H1 (cell line): Measurements from ENCODE around the gene UMPS. TPM values are rescaled to one million over a fixed set of nuclear protein-coding genes. Genes with fewer than 3 reads are reported as not detected.
"Not testable (repeated sequence)": the region's sequence is repeated elsewhere in the genome, so short reads cannot be mapped to it uniquely, and the experiment has no call there.

ENCODE experiments used
- CTCF ChIA-PET: fragments of 300-600 bp; sonication (Branson Sonifier 250); formaldehyde crosslinking; loops from one replicate; lab custom pipeline; 2021; ENCODE audit not compliant: partially characterized antibody; lab: Charles Lee
- POLR2A ChIA-PET: fragments of 300-600 bp; sonication (Branson Sonifier 250); formaldehyde crosslinking; loops from one replicate; lab custom pipeline; 2021; ENCODE audit warnings: inconsistent platforms; ENCODE audit not compliant: partially characterized antibody; lab: Charles Lee
- DNase-seq, 2 experiments: peaks; one replicate each; pipeline versions ENCODE4 v3.0.0 to v3.0.0-alpha.2; 2010 to 2022; ENCODE audit warnings: low spot score in 2 of 2, low read depth in 1 of 2, mixed read lengths in 1 of 2
- FAIRE-seq: peaks from 2 replicates; lab custom pipeline; 2011; peaks lifted over from hg19 to GRCh38; lab: Jason Lieb, UNC
- H2AFZ ChIP-seq: 2 replicates; pipeline ENCODE4 v1.8.1; 2012; ENCODE audit warnings: low read length, inconsistent platforms
- H2AK5ac ChIP-seq: 2 replicates; pipeline ENCODE4 v1.6.1; 2013; ENCODE audit warnings: low read depth, low read length
- H2BK120ac ChIP-seq: replicated peaks from 2 replicates; pipeline ENCODE3; 2013; ENCODE audit warnings: low read depth, low read length, inconsistent platforms
- H2BK12ac ChIP-seq: 2 replicates; pipeline ENCODE4 v1.6.1; 2013; ENCODE audit warnings: low read depth, low read length
- H2BK15ac ChIP-seq: 2 replicates; pipeline ENCODE4 v1.6.1; 2013; ENCODE audit warnings: low read length
- H2BK20ac ChIP-seq: 2 replicates; pipeline ENCODE4 v1.6.1; 2013; ENCODE audit warnings: low read length
- H2BK5ac ChIP-seq: 2 replicates; pipeline ENCODE4 v1.6.1; 2013; ENCODE audit warnings: low read depth, low read length
- H3K14ac ChIP-seq: 2 replicates; pipeline ENCODE4 v1.6.1; 2013; ENCODE audit warnings: inconsistent platforms; ENCODE audit not compliant: insufficient read length
- H3K18ac ChIP-seq: 2 replicates; pipeline ENCODE4 v1.6.1; 2013; ENCODE audit warnings: low read length; ENCODE audit errors: extremely low read depth
- H3K23ac ChIP-seq: 2 replicates; pipeline ENCODE4 v1.6.1; 2013; ENCODE audit warnings: inconsistent platforms; ENCODE audit not compliant: insufficient read length
- H3K23me2 ChIP-seq: 2 replicates; pipeline ENCODE4 v1.6.1; 2013; ENCODE audit warnings: low read depth, low read length
- H3K27ac ChIP-seq: 2 replicates; pipeline ENCODE4 v1.6.1; 2011; ENCODE audit warnings: low read depth, low read length, inconsistent platforms
- H3K27me3 ChIP-seq, 4 experiments: replicated peaks in 1 of 4; 1 replicate in 1 of 4; 2 replicates in 3 of 4; pipeline versions ENCODE4 v1.6.1 to v1.8.1; 2011 to 2013; ENCODE audit warnings: low read length in 3 of 4, mild to moderate bottlenecking in 3 of 4, inconsistent platforms in 2 of 4, mixed read lengths in 2 of 4, moderate library complexity in 1 of 4; ENCODE audit not compliant: control insufficient read depth in 3 of 4, insufficient read depth in 3 of 4; ENCODE audit errors: extremely low read depth in 1 of 4
- H3K36me3 ChIP-seq, 4 experiments: 2 replicates each; pipeline versions ENCODE4 v1.6.1 to v1.8.1; 2011 to 2013; ENCODE audit warnings: mild to moderate bottlenecking in 4 of 4, low read length in 3 of 4, moderate library complexity in 2 of 4, control low read depth in 1 of 4, inconsistent platforms in 1 of 4; ENCODE audit not compliant: insufficient read depth in 4 of 4, control insufficient read depth in 2 of 4
- H3K4ac ChIP-seq: replicated peaks from 2 replicates; pipeline ENCODE3; 2013; ENCODE audit warnings: low read length, low read depth, mixed read lengths, inconsistent platforms; ENCODE audit not compliant: insufficient read length
- H3K4me1 ChIP-seq, 4 experiments: replicated peaks in 1 of 4; 1 replicate in 1 of 4; 2 replicates in 3 of 4; pipeline versions ENCODE4 v1.6.1 to v1.8.1; 2011 to 2013; ENCODE audit warnings: low read length in 3 of 4, inconsistent platforms in 2 of 4, mixed read lengths in 1 of 4; ENCODE audit not compliant: insufficient read depth in 4 of 4, control insufficient read depth in 3 of 4
- H3K4me2 ChIP-seq, 2 experiments: 2 replicates each; pipeline versions ENCODE4 v1.6.1 to v1.8.1; 2011 to 2013; ENCODE audit warnings: low read depth in 2 of 2, low read length in 2 of 2, control low read depth in 1 of 2, inconsistent platforms in 1 of 2, mild to moderate bottlenecking in 1 of 2; ENCODE audit not compliant: insufficient read depth in 1 of 2
- H3K4me3 ChIP-seq, 4 experiments: fragments of 200-600, 300-600 bp in 1 of 4; sonication (generic), shearing (Covaris generic), sonication (Bioruptor Twin) in 1 of 4; 2 replicates each; pipeline versions ENCODE4 v1.5.1 to v1.8.1; 2011 to 2016; ENCODE audit warnings: low read length in 4 of 4, low read depth in 3 of 4, control low read depth in 2 of 4, inconsistent platforms in 2 of 4, mild to moderate bottlenecking in 2 of 4, mixed read lengths in 1 of 4, moderate library complexity in 1 of 4; ENCODE audit not compliant: insufficient read depth in 2 of 4; ENCODE audit errors: extremely low read depth in 1 of 4
- H3K56ac ChIP-seq: replicated peaks from 2 replicates; pipeline ENCODE3; 2013; ENCODE audit warnings: low read depth, mild to moderate bottlenecking, mixed read lengths, low read length, inconsistent platforms; ENCODE audit not compliant: insufficient read length
- H3K79me1 ChIP-seq: 2 replicates; pipeline ENCODE4 v1.6.1; 2013; ENCODE audit warnings: low read depth, low read length, control low read depth
- H3K79me2 ChIP-seq, 2 experiments: 2 replicates each; pipeline versions ENCODE4 v1.6.1 to v1.8.1; 2012 to 2013; ENCODE audit warnings: low read length in 2 of 2, mild to moderate bottlenecking in 2 of 2, inconsistent platforms in 1 of 2; ENCODE audit not compliant: insufficient read depth in 2 of 2, control insufficient read depth in 1 of 2
- H3K9ac ChIP-seq, 4 experiments: replicated peaks in 1 of 4; 1 replicate in 1 of 4; 2 replicates in 3 of 4; pipeline versions ENCODE4 v1.6.1 to v1.8.1; 2011 to 2013; ENCODE audit warnings: low read depth in 3 of 4, low read length in 3 of 4, control low read depth in 2 of 4, mild to moderate bottlenecking in 2 of 4, moderate library complexity in 2 of 4, inconsistent platforms in 1 of 4; ENCODE audit errors: extremely low read depth in 1 of 4
- H3K9me3 ChIP-seq, 2 experiments: 2 replicates each; pipeline versions ENCODE4 v1.6.1 to v1.8.1; 2012 to 2013; ENCODE audit warnings: mild to moderate bottlenecking in 2 of 2, moderate library complexity in 2 of 2, control low read depth in 1 of 2, inconsistent platforms in 1 of 2, low read depth in 1 of 2, low read length in 1 of 2, mixed read lengths in 1 of 2; ENCODE audit not compliant: insufficient read depth in 2 of 2
- H4K20me1 ChIP-seq, 2 experiments: replicated peaks in 1 of 2; 2 replicates each; pipeline versions ENCODE3 to v1.8.1; 2011 to 2013; ENCODE audit warnings: inconsistent platforms in 2 of 2, low read length in 2 of 2, mild to moderate bottlenecking in 1 of 2; ENCODE audit not compliant: insufficient read depth in 2 of 2, control insufficient read depth in 1 of 2
- H4K5ac ChIP-seq: 2 replicates; pipeline ENCODE4 v1.6.1; 2013; ENCODE audit warnings: low read length, low read depth, mixed read lengths, inconsistent platforms; ENCODE audit not compliant: insufficient read length
- H4K8ac ChIP-seq: 2 replicates; pipeline ENCODE4 v1.8.0; 2013; ENCODE audit warnings: mild to moderate bottlenecking, moderate library complexity, low read length, inconsistent platforms; ENCODE audit not compliant: insufficient read depth; ENCODE audit errors: extremely low read depth
- H4K91ac ChIP-seq: replicated peaks from 2 replicates; pipeline ENCODE3; 2013; ENCODE audit warnings: low read length, mixed read lengths, inconsistent platforms; ENCODE audit not compliant: insufficient read length
- KDM1A ChIP-seq: fragments of 200-600, 300-600 bp; sonication (generic); IDR thresholded peaks from 2 replicates; pipeline ENCODE4 v1.7.1; 2016; ENCODE audit warnings: mild to moderate bottlenecking, low read length, borderline replicate concordance
- NRF1 ChIP-seq: IDR thresholded peaks from 2 replicates; pipeline ENCODE4 v1.6.1; 2011; ENCODE audit warnings: mild to moderate bottlenecking, low read depth, low read length, improper control_type of control experiment
- WGBS, 2 experiments: shearing (Covaris generic) in 1 of 2; methylation state at CpG; one replicate each; pipeline versions ENCODE4 v1.1.6 to v1.1.7; 2013 to 2015; ENCODE audit warnings: low lambda C conversion rate in 2 of 2, mixed read lengths in 2 of 2, inconsistent platforms in 1 of 2, low coverage in 1 of 2, missing lambda C conversion rate in 1 of 2; ENCODE audit not compliant: insufficient replicate concordance in 2 of 2, insufficient coverage in 1 of 2, insufficient read length in 1 of 2; ENCODE audit errors: extremely low coverage in 1 of 2, missing lambda C conversion rate in 1 of 2; 5-methylcytosine and 5-hydroxymethylcytosine counted together
- polyA plus RNA-seq, 7 experiments: library from polyadenylated mRNA; depleted of rRNA in 3 of 7; stranded (reverse) in 5 of 7; unstranded in 2 of 7; fragments of >200 nt in 5 of 7; fragments of 200-250 nt in 2 of 7; gene quantifications; 1 replicate in 5 of 7; 2 replicates in 1 of 7; 4 replicates in 1 of 7; pipeline versions ENCODE4 v1.2.1 to v1.2.3, GENCODE V29; 2011 to 2013; ENCODE audit warnings: missing spikeins in 2 of 7, mixed read lengths in 2 of 7
- total RNA-seq: library from RNA; stranded (reverse); fragmentation: NEBNext Ultra II Directional; extraction: Animal tissue kit (Norgen Biotek cat#: 25700); gene quantifications from 2 replicates; pipeline ENCODE4 v1.2.1, GENCODE V29; 2021

UMPS gene
- total and polyA plus RNA-seq, 2 of the 8 experiments (the other 6 are each of a cell fraction or from before 2014, with no cell fraction given): 32.8 to 59.0 TPM

- TF ChIP-seq KDM1A: no peak
- no peak for TF ChIP-seq NRF1
- TF ChIP-seq, all 59 proteins: peak for 0
These were observed 24.7 kb upstream of the UMPS start (continued) for GRCh38 chr3:124705552-124705951.

GRCh38 chr3:124707223-124707622 lies 23.0 kb upstream of the UMPS start:
- H2AFZ ChIP-seq, H2BK20ac ChIP-seq, H3K14ac ChIP-seq, H3K4me3 ChIP-seq, H4K20me1 ChIP-seq, H4K91ac ChIP-seq, DNase-seq, H3K79me2 ChIP-seq, H3K27ac ChIP-seq, H4K8ac ChIP-seq, FAIRE-seq, POLR2A ChIA-PET, H3K9ac ChIP-seq, H3K23me2 ChIP-seq, H3K4ac ChIP-seq, H3K9me3 ChIP-seq, H3K79me1 ChIP-seq, H3K36me3 ChIP-seq, H2BK120ac ChIP-seq, H4K5ac ChIP-seq, H2BK15ac ChIP-seq, H3K4me1 ChIP-seq, H2AK5ac ChIP-seq, H3K27me3 ChIP-seq, H2BK5ac ChIP-seq, H3K18ac ChIP-seq, H3K23ac ChIP-seq, H2BK12ac ChIP-seq: not testable (repeated sequence)
- Histone ChIP-seq H3K56ac (peak overlapping the region; percentile 5), H3K4me2 (peak overlapping the region; percentile 6 to 42; a peak in 1 of 4 replicates)
- WGBS, 2 experiments: 88% methylated on average over 2 of the region's 2 CpGs; no CpG with 5 or more reads in 1 of the 2 experiments
- CTCF ChIA-PET: interaction anchor here (0.6 to 2.1 kb wide), 2 partner anchors 18 to 309 kb away, joined by 4 to 6 read pairs; no protein-coding TSS in a partner anchor
